ENCODE data around the gene ADAM10.

Gene ADAM10

DNA sequence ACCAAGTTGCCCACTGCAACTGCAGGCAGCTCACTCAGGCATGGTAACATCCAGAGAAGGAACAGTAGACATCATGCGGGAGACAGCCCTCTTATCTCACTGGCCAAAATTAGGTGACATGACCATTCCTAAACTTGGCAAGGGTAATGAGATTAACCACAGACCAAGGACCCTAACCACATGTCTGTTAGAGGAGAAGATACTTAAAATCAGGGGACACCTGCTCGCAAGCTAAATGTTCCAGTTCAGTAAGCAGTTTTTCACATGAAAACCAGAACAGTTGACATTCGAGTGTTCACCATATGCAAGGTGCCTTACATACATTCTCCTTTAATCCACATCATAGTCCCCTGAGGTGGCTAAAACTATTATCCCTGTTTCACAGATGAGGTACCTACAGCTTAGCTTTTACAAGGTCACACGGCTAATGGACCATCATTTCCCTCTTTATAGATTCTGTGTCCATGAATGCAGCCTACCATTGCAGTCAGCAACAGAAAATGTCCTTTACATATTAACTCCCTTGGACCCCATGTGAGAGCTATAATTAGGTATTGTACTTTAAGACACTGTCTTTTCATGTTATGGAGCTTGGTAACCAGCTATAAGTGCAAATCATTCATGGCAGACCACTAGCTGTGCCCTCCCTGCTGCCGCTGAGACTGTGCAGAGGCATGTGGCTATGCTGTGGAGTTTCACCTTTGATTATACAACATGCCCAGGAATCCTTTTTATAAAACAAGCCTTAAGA, 163.6 kb downstream of the ADAM10 start:
- ChIA-PET POLR2A (interaction anchor here (0.7 kb wide), 1 partner anchor 83 kb away, joined by 4 read pairs; no protein-coding TSS in a partner anchor), CTCF (no interaction called here)
- Histone ChIP-seq H3K36me3 (ENCODE audit: control insufficient read depth in 2 of 2, insufficient read depth in 1 of 2, low read length in 2 of 2) (no peaks in the 10 kb centered on the region), H3K9me3 (ENCODE audit: control insufficient read depth, insufficient read depth, low read depth, low read length) (no peaks in the 10 kb centered on the region), H3K4me1 (ENCODE audit: control insufficient read depth, insufficient read depth, low read length) (no peaks in the 10 kb centered on the region), H3K4me3 (ENCODE audit: low read depth, low read length) (no peak overlapping the region), H3K27ac (ENCODE audit: extremely low read depth, low read depth, low read length) (no peak overlapping the region)
- TF ChIP-seq ZSCAN16 (tag by site-specific recombination; IDR thresholded peaks at IDR 0.05): no peak
- TF ChIP-seq ZNF175 (tag by site-specific recombination; IDR thresholded peaks at IDR 0.05): no peak
- no peak for TF ChIP-seq ZNF626 (tag by site-specific recombination; IDR thresholded peaks at IDR 0.05)
- no peak for TF ChIP-seq ZBTB21 (tag by site-specific recombination; IDR thresholded peaks at IDR 0.05)
- TF ChIP-seq ZNF530 (tag by site-specific recombination; IDR thresholded peaks at IDR 0.05; ENCODE audit: low read depth): no peak
- TF ChIP-seq ZBTB48 (tag by site-specific recombination; IDR thresholded peaks at IDR 0.05): no peak
- TF ChIP-seq ZNF571 (tag by site-specific recombination; IDR thresholded peaks at IDR 0.05): no peak
- no peak for TF ChIP-seq ZNF223 (tag by site-specific recombination; IDR thresholded peaks at IDR 0.05)
- no peak for TF ChIP-seq ZNF239 (tag by site-specific recombination; IDR thresholded peaks at IDR 0.05)
- TF ChIP-seq ZNF521 (tag by site-specific recombination; IDR thresholded peaks at IDR 0.05): no peak

DNA sequence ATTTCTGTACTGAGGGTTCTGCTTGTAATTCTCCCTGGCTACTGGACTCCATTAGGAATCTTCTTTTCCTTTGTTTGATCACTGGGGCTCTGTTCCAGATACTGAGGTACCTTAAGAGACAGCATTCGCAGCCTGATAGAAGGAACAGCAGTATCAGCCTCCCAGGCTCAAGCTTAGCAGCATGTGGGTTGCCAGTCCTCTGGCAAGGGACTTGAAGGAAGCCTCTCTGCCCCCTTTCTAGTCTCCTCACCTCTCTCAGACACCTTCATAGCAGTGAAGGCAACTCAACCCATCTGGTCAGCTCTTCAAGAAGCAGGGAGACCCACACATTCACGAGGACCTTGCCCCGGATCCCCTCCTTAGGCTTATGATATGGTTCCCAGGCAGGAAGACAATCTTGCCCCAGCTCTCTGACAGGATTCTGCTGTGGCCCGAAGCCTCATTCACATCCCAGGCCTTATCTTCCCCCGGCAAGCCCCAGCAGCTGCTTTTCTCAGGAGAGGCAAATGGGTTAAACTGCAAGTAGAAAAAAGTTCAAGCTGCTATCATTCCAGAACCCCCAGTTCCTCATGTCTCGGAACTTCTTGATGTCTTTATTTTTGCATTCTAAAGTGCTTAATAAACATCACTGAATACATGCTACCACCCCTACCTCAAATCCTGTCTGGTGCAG, 164.6 kb downstream of the ADAM10 start:
- no peaks in the 10 kb centered on the region for H3K9me3 ChIP-seq (ENCODE audit: control insufficient read depth, insufficient read depth, low read depth, low read length)
- POLR2A ChIA-PET: no interaction called here
- no peaks in the 10 kb centered on the region for H3K36me3 ChIP-seq (ENCODE audit: control insufficient read depth in 2 of 2, insufficient read depth in 1 of 2, low read length in 2 of 2)
- H3K4me1 ChIP-seq (ENCODE audit: control insufficient read depth, insufficient read depth, low read length): no peaks in the 10 kb centered on the region
- CTCF ChIA-PET: interaction anchor here (0.6 to 0.9 kb wide), 2 partner anchors 10 to 168 kb away, joined by 3 read pairs; no protein-coding TSS in a partner anchor
- H3K4me3 ChIP-seq (ENCODE audit: low read depth, low read length): no peak overlapping the region
- TF ChIP-seq, protein P1, sequence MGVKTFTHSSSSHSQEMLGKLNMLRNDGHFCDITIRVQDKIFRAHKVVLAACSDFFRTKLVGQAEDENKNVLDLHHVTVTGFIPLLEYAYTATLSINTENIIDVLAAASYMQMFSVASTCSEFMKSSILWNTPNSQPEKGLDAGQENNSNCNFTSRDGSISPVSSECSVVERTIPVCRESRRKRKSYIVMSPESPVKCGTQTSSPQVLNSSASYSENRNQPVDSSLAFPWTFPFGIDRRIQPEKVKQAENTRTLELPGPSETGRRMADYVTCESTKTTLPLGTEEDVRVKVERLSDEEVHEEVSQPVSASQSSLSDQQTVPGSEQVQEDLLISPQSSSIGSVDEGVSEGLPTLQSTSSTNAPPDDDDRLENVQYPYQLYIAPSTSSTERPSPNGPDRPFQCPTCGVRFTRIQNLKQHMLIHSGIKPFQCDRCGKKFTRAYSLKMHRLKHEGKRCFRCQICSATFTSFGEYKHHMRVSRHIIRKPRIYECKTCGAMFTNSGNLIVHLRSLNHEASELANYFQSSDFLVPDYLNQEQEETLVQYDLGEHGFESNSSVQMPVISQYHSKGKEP (tag by site-specific recombination; IDR thresholded peaks at IDR 0.05): no peak
- no peak for TF ChIP-seq KLF9 (tag by site-specific recombination; IDR thresholded peaks at IDR 0.05; ENCODE audit: low read depth)
- TF ChIP-seq ZNF239 (tag by site-specific recombination; IDR thresholded peaks at IDR 0.05): no peak
- TF ChIP-seq, protein P2, sequence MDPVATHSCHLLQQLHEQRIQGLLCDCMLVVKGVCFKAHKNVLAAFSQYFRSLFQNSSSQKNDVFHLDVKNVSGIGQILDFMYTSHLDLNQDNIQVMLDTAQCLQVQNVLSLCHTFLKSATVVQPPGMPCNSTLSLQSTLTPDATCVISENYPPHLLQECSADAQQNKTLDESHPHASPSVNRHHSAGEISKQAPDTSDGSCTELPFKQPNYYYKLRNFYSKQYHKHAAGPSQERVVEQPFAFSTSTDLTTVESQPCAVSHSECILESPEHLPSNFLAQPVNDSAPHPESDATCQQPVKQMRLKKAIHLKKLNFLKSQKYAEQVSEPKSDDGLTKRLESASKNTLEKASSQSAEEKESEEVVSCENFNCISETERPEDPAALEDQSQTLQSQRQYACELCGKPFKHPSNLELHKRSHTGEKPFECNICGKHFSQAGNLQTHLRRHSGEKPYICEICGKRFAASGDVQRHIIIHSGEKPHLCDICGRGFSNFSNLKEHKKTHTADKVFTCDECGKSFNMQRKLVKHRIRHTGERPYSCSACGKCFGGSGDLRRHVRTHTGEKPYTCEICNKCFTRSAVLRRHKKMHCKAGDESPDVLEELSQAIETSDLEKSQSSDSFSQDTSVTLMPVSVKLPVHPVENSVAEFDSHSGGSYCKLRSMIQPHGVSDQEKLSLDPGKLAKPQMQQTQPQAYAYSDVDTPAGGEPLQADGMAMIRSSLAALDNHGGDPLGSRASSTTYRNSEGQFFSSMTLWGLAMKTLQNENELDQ (tag by site-specific recombination; IDR thresholded peaks at IDR 0.05; ENCODE audit: low read depth): no peak
- TF ChIP-seq SCRT1 (tag by site-specific recombination; IDR thresholded peaks at IDR 0.05; ENCODE audit: borderline replicate concordance): no peak
- no peak for TF ChIP-seq ZSCAN5A (tag by site-specific recombination; IDR thresholded peaks at IDR 0.05)
- no peak for TF ChIP-seq BCL11A (tag by site-specific recombination; IDR thresholded peaks at IDR 0.05; ENCODE audit: low read depth)
- no peak for TF ChIP-seq ZNF473 (tag by site-specific recombination; IDR thresholded peaks at IDR 0.05)
- no peak for TF ChIP-seq ZNF48 (tag by site-specific recombination; IDR thresholded peaks at IDR 0.05)
- no peak for TF ChIP-seq ZNF624 (tag by site-specific recombination; IDR thresholded peaks at IDR 0.05)
- TF ChIP-seq ZNF175 (tag by site-specific recombination; IDR thresholded peaks at IDR 0.05): no peak
- TF ChIP-seq ZNF24 (tag by site-specific recombination; IDR thresholded peaks at IDR 0.05): no peak
- TF ChIP-seq ZBTB26 (tag by site-specific recombination; optimal IDR thresholded peaks at IDR 0.05): no peak
- TF ChIP-seq ZNF202 (tag by site-specific recombination; IDR thresholded peaks at IDR 0.05; ENCODE audit: borderline replicate concordance): no peak
- no peak for TF ChIP-seq ZNF549 (tag by site-specific recombination; IDR thresholded peaks at IDR 0.05)
- TF ChIP-seq ZNF501 (tag by site-specific recombination; IDR thresholded peaks at IDR 0.05): no peak
- TF ChIP-seq ZBTB21 (tag by site-specific recombination; IDR thresholded peaks at IDR 0.05): no peak
- TF ChIP-seq ZNF76 (tag by site-specific recombination; IDR thresholded peaks at IDR 0.05; ENCODE audit: borderline replicate concordance, low read depth): no peak
- no peak overlapping the region for H3K27ac ChIP-seq (ENCODE audit: extremely low read depth, low read depth, low read length)

All from HEK293 (cell line).